ENCODE data around the gene GAS1. TPM values are rescaled to one million over a fixed set of nuclear protein-coding genes. Genes with fewer than 3 reads are reported as not detected.

Gene GAS1
- total and polyA plus RNA-seq, 10 of the 15 experiments (the other 5 are each of a cell fraction or from before 2014, with no cell fraction given), result not detected

GRCh38 chr9:86921151-86921923 is 26.0 kb downstream of the GAS1 start:
- in situ Hi-C loops (cut with MboI), result no loop called here
- no peak for FAIRE-seq
- no peak overlapping the region for H3K9ac ChIP-seq (ENCODE audit: control insufficient read depth, insufficient read depth, low read length)
- H3K36me3 ChIP-seq (ENCODE audit: control insufficient read depth in 2 of 2, insufficient read depth in 2 of 2, low read length in 1 of 2), result no peaks in the 10 kb centered on the region
- CTCF ChIA-PET, result no interaction called here
- intact Hi-C loops (cut with micrococcal nuclease; ENCODE audit: unreplicated experiment), result no loop called here
- no peaks in the 10 kb centered on the region for H3K9me3 ChIP-seq (replicated peaks; ENCODE audit: control insufficient read depth, insufficient read depth, low read length)
- no peaks in the 10 kb centered on the region for H4K20me1 ChIP-seq (ENCODE audit: control insufficient read depth, insufficient read depth)
- SMC1A ChIA-PET (ENCODE audit: uncharacterized antibody, unreplicated experiment), result no interaction called here
- 17% methylated on average over 13 of the region's 15 CpGs for WGBS (ENCODE audit: insufficient coverage, insufficient replicate concordance, low lambda C conversion rate, missing lambda C conversion rate)
- no peak overlapping the region for H3K27ac ChIP-seq (ENCODE audit: control insufficient read depth, insufficient read depth)
- no peak overlapping the region for H3K4me2 ChIP-seq (ENCODE audit: control insufficient read depth, insufficient read depth)
- RAD21 ChIA-PET (ENCODE audit: unreplicated experiment), result no interaction called here
- POLR2A ChIA-PET, result no interaction called here
- no peaks in the 10 kb centered on the region for H3K79me2 ChIP-seq (ENCODE audit: control insufficient read depth, insufficient read depth, low read length)
- no peak overlapping the region for H3K4me3 ChIP-seq
- DNase-seq (ENCODE audit: low read depth, low spot score), result no peak
- no peaks in the 10 kb centered on the region for H3K27me3 ChIP-seq (replicated peaks in 1 of 2; ENCODE audit: control insufficient read depth in 2 of 2, insufficient read depth in 2 of 2, low read length in 1 of 2)
- H3K4me1 ChIP-seq (ENCODE audit: control insufficient read depth, insufficient read depth, low read length), result no peaks in the 10 kb centered on the region
- no peak for ATAC-seq
- H2AFZ ChIP-seq (ENCODE audit: control insufficient read depth, low read depth, low read length), result no peak overlapping the region
- BruUV-seq (replicated peaks), result no TSS peak
- TF ChIP-seq EED (IDR thresholded peaks at IDR 0.05; ENCODE audit: low read depth) (no peak), POLR2A (IDR thresholded peaks at IDR 0.05; ENCODE audit: low read depth, low read length) (no peak), SMAD1 (IDR thresholded peaks at IDR 0.05; ENCODE audit: low read depth, partially characterized antibody) (no peak), EZH2 (IDR thresholded peaks at IDR 0.05; ENCODE audit: borderline replicate concordance, control insufficient read depth, low read depth, low read length) (no peak), TCF3 (IDR thresholded peaks at IDR 0.05; ENCODE audit: borderline replicate concordance, insufficient read depth, low read depth, low read length) (no peak), FOXM1 (IDR thresholded peaks at IDR 0.05; ENCODE audit: low read depth, low read length) (no peak), GATAD2B (conservative IDR thresholded peaks at IDR 0.05; ENCODE audit: low read depth) (no peak), NFXL1 (IDR thresholded peaks at IDR 0.05; ENCODE audit: borderline replicate concordance) (no peak), ZNF217 (IDR thresholded peaks at IDR 0.05) (no peak), BCLAF1 (IDR thresholded peaks at IDR 0.05) (no peak), SREBF1 (IDR thresholded peaks at IDR 0.05; ENCODE audit: low read length) (no peak), CHD4 (IDR thresholded peaks at IDR 0.05) (no peak), ZNF207 (IDR thresholded peaks at IDR 0.05; ENCODE audit: borderline replicate concordance) (no peak), PKNOX1 (IDR thresholded peaks at IDR 0.05) (no peak), E2F8 (IDR thresholded peaks at IDR 0.05; ENCODE audit: low read depth, partially characterized antibody) (no peak), CBX3 (IDR thresholded peaks at IDR 0.05; ENCODE audit: borderline replicate concordance, low read depth) (no peak), FOXK2 (IDR thresholded peaks at IDR 0.05) (no peak), SUPT20H (IDR thresholded peaks at IDR 0.05; ENCODE audit: borderline replicate concordance, control insufficient read depth, low read depth, low read length) (no peak)
